ENCODE data around the gene NAP1L4. TPM values are rescaled to one million over a fixed set of nuclear protein-coding genes. Genes with fewer than 3 reads are reported as not detected.

Gene NAP1L4, protein sequence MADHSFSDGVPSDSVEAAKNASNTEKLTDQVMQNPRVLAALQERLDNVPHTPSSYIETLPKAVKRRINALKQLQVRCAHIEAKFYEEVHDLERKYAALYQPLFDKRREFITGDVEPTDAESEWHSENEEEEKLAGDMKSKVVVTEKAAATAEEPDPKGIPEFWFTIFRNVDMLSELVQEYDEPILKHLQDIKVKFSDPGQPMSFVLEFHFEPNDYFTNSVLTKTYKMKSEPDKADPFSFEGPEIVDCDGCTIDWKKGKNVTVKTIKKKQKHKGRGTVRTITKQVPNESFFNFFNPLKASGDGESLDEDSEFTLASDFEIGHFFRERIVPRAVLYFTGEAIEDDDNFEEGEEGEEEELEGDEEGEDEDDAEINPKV
- 184 and 201 TPM in 2 replicates for total RNA-seq
- long read RNA-seq, transcript NAP1L4-222 (15 exons, 2,479 nt) = major isoform, 469 of 855 reads
- long read RNA-seq, transcript NAP1L4-201 (16 exons, 2,511 nt) = minor isoform, 137 of 855 reads
- long read RNA-seq, partial matches to known transcripts = 79 of 855 reads
- long read RNA-seq, other reads (novel, unspliced or antisense) = 165 of 855 reads

DNA sequence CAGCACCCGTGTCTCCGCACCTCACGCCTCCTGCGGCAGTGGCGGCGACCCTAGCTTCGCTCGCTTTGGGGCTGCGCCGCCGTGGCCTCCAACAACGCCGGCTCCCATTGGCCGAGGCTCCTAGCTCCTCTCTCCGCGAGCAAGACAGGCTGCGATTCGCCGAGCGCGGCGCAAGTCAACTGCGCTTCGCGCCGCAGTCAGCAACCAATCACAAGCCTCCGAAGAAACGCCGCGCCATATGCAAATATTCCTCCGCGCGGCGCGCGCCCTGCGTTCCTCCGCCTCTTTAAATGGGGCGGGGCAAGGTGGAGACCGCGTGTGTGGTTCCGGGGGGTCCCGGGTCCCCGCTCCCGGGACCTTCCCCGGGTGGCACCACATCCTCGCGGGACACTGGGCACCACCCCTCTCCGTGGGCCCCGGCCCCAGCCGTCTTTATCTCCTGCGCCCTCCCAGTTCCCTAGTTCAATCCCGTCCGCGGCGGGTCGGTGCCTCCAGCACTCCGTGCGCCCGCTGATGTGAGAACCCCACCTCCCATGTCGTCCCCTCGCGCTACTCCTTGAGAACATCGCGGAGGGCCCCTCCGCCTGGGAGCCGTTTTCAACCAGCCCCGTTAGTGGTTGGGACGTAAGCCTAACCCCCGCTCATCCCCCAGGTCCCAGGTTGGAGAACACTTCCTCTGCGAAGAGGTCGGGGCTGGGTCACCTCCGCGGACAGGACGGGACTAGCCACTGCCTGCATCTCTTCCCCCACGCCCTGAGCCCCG is at the start of gene NAP1L4:
TSS of gene NAP1L4 (minus strand) at position 96 of the 763 bp plus-strand sequence. CDS start 13,109 bp downstream, outside the sequence.
- peak within 1 kb of the TSS; percentile 99 for H3K27ac Mint-ChIP-seq
- TF ChIP-seq, protein P1, sequence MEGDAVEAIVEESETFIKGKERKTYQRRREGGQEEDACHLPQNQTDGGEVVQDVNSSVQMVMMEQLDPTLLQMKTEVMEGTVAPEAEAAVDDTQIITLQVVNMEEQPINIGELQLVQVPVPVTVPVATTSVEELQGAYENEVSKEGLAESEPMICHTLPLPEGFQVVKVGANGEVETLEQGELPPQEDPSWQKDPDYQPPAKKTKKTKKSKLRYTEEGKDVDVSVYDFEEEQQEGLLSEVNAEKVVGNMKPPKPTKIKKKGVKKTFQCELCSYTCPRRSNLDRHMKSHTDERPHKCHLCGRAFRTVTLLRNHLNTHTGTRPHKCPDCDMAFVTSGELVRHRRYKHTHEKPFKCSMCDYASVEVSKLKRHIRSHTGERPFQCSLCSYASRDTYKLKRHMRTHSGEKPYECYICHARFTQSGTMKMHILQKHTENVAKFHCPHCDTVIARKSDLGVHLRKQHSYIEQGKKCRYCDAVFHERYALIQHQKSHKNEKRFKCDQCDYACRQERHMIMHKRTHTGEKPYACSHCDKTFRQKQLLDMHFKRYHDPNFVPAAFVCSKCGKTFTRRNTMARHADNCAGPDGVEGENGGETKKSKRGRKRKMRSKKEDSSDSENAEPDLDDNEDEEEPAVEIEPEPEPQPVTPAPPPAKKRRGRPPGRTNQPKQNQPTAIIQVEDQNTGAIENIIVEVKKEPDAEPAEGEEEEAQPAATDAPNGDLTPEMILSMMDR (IDR thresholded peaks at IDR 0.05; ENCODE audit: unreplicated experiment) = no peak
- peaks cover 27% of the 10 kb centered on the region for H3K4me1 Mint-ChIP-seq (ENCODE audit: low read depth)
- H3K9me3 Mint-ChIP-seq (ENCODE audit: low read depth) = no peaks in the 10 kb centered on the region
- H3K27me3 Mint-ChIP-seq = no peaks in the 10 kb centered on the region
- peak; percentile 94 for DNase-seq (ENCODE audit: low spot score, unreplicated experiment)
- peaks cover 6% of the 10 kb centered on the region for H3K36me3 Mint-ChIP-seq (ENCODE audit: insufficient read depth)
- peak within 1 kb of the TSS; percentile 98 for H3K4me3 Mint-ChIP-seq (ENCODE audit: low read depth)

DNA sequence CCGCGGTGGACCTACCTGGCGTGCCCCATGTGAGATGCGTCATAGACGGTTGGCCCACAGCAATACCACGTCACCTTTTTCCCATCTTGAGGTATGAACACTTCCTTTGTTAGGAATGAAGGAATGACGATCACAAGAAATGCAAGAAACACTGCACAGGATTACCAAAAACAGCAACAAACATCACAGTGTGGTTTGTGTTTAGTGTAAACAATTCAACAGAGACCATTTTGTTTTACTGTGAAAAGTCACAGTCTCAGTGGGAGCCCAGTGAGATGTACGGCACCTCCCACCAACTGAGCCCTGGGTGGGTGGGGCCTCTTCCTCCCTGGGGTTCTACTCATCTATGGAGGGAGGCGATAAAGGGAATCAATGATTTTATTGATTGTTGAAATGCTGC is 48.8 kb upstream of the NAP1L4 start:
- H3K9me3 Mint-ChIP-seq (ENCODE audit: low read depth) = no peaks in the 10 kb centered on the region
- H3K36me3 Mint-ChIP-seq (ENCODE audit: insufficient read depth) = peaks cover 16% of the 10 kb centered on the region
- no peak for DNase-seq (ENCODE audit: low spot score, unreplicated experiment)
- no peak overlapping the region for H3K27ac Mint-ChIP-seq
- H3K4me3 Mint-ChIP-seq (ENCODE audit: low read depth) = no peak overlapping the region
- peaks cover 5% of the 10 kb centered on the region for H3K4me1 Mint-ChIP-seq (ENCODE audit: low read depth)
- TF ChIP-seq, protein P1 (IDR thresholded peaks at IDR 0.05; ENCODE audit: unreplicated experiment) = no peak
- H3K27me3 Mint-ChIP-seq = no peaks in the 10 kb centered on the region

DNA sequence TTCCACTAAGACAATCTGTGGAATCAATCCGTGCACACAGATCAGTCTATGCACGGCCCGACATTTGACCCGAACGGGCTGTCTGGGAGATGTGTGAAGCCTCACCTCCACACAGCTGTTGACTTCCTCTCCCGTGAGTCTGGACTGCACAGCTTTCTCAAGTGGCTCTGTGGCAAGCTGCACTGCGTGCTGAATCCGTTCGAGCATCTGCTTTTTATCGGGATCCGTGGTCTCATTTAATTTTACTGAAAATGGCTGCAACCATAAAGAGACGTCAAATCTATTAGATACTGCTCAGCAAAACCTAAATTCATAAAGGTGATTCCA is 45.8 kb upstream of the NAP1L4 start:
- Mint-ChIP-seq H3K4me1 (ENCODE audit: low read depth) (peaks cover 5% of the 10 kb centered on the region), H3K36me3 (ENCODE audit: insufficient read depth) (peaks cover 20% of the 10 kb centered on the region), H3K4me3 (ENCODE audit: low read depth) (no peak overlapping the region), H3K27me3 (no peaks in the 10 kb centered on the region), H3K27ac (no peak overlapping the region), H3K9me3 (ENCODE audit: low read depth) (no peaks in the 10 kb centered on the region)
- TF ChIP-seq, protein P1 (IDR thresholded peaks at IDR 0.05; ENCODE audit: unreplicated experiment) = no peak
- DNase-seq (ENCODE audit: low spot score, unreplicated experiment) = no peak

DNA sequence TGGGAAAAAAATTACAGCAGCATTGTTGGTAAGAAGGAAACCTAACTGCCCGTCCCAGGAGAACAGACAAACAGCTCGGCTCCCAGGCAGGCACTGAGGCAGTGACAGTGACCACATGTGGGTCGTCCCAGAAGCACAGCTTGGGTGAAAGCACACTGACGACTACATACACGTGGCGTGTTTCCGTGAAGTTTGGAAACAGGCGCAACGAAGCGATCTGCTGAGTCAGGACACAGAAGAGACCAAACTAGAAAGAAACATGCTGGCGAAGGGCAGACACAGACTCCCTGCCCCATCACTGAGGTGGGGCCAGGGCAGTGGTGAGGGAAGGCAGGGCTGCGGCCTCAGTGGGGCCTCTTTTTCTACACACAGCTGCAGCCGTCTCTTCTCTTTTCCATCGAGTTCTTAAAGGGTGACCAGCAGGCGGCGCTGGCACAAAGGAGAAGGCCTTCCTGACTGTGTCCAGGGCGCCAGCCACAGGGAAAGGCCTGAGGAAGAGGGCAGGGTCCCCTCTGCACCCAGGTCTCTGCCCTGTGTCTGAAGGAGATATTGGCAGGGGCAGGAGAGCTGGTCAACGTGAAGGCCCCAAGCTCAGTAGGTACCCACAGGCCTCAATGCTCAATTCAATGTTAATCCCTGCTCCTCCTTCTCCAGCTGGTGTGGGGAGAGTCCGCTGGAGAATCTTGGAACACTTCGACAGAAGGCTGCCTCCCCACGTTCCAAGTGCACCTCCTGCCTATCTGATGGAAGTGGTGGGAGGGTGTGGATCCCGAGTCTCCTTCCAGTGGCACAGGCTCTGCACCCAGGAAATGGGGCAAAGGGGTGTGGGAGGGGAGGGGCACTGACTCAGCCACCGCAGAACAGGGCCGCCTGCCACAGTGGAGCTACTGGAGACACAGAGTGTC is 45.2 kb upstream of the NAP1L4 start:
- TF ChIP-seq, protein P1 (IDR thresholded peaks at IDR 0.05; ENCODE audit: unreplicated experiment) = peak; percentile 84
- H3K36me3 Mint-ChIP-seq (ENCODE audit: insufficient read depth) = peaks cover 25% of the 10 kb centered on the region
- no peaks in the 10 kb centered on the region for H3K9me3 Mint-ChIP-seq (ENCODE audit: low read depth)
- no peaks in the 10 kb centered on the region for H3K27me3 Mint-ChIP-seq
- no peak overlapping the region for H3K4me3 Mint-ChIP-seq (ENCODE audit: low read depth)
- peaks cover 5% of the 10 kb centered on the region for H3K4me1 Mint-ChIP-seq (ENCODE audit: low read depth)
- DNase-seq (ENCODE audit: low spot score, unreplicated experiment) = peak; percentile 61
- no peak overlapping the region for H3K27ac Mint-ChIP-seq

All from progenitor cell of endocrine pancreas (in vitro differentiated cells).